NCI-H460 (cell line): Measurements from ENCODE around the gene DGKQ. TPM values are rescaled to one million over a fixed set of nuclear protein-coding genes. Genes with fewer than 3 reads are reported as not detected.
A peak's percentile ranks its signal among the peaks of the same experiment; 100 is the strongest.
"Not testable (repeated sequence)": the region's sequence is repeated elsewhere in the genome, so short reads cannot be mapped to it uniquely, and the experiment has no call there.

Source experiments
- DNase-seq: peaks from one replicate; pipeline ENCODE4 v3.0.0-alpha.2; 2016; ENCODE audit warnings: low read depth; ENCODE audit errors: extremely low read depth
- total RNA-seq: library from RNA; depleted of rRNA; stranded (reverse); fragments of >200 nt; shearing (Covaris generic); gene quantifications from 2 replicates; pipeline ENCODE4 v1.2.3, GENCODE V29; 2014

The DGKQ gene
- total RNA-seq, 1 experiment from 2014 or later, result 7.9 TPM

GRCh38 chr4:1011022-1011665 is 37.8 kb upstream of the DGKQ start, which contains the start of gene FGFRL1:
Gene FGFRL1 (plus strand): TSS chr4:1011626. CDS start chr4:1012486, 860 bp downstream.
- peak; percentile 85 for DNase-seq

GRCh38 chr4:1010395-1011021 is 37.1 kb upstream of the DGKQ start:
- peak; percentile 48 for DNase-seq

GRCh38 chr4:1009542-1010394 is 36.4 kb upstream of the DGKQ start:
- DNase-seq, result peak; percentile 29

- no peak for DNase-seq
These were observed 35.6 kb upstream of the DGKQ start for GRCh38 chr4:1008840-1009541.

GRCh38 chr4:1006856-1007255 is 33.5 kb upstream of the DGKQ start:
- DNase-seq, result no peak

- DNase-seq, result no peak
These were observed 31.5 kb upstream of the DGKQ start for GRCh38 chr4:1004557-1005485.

GRCh38 chr4:1004071-1004418 is 30.7 kb upstream of the DGKQ start:
- no peak for DNase-seq

- DNase-seq, result no peak
These were observed 30.1 kb upstream of the DGKQ start for GRCh38 chr4:1003271-1004070.

GRCh38 chr4:1002631-1003251 is 29.4 kb upstream of the DGKQ start:
- DNase-seq, result no peak

GRCh38 chr4:1002131-1002630 is 28.8 kb upstream of the DGKQ start:
- DNase-seq, result no peak

- no peak for DNase-seq
These were observed 28.3 kb upstream of the DGKQ start for GRCh38 chr4:1001561-1002130.

GRCh38 chr4:1000686-1001260 is 27.4 kb upstream of the DGKQ start:
- DNase-seq, result no peak

GRCh38 chr4:999882-1000425 is 26.6 kb upstream of the DGKQ start:
- DNase-seq, result no peak

- DNase-seq, result not testable (repeated sequence)
These were observed 26.0 kb upstream of the DGKQ start for GRCh38 chr4:999240-999863.

GRCh38 chr4:998096-998691 is 24.8 kb upstream of the DGKQ start:
- no peak for DNase-seq

- no peak for DNase-seq
These were observed 24.2 kb upstream of the DGKQ start for GRCh38 chr4:997375-998071.
